GM23338 (cell line): Measurements from ENCODE around the gene CCDC93. TPM values are rescaled to one million over a fixed set of nuclear protein-coding genes. Genes with fewer than 3 reads are reported as not detected.

Experiments used
- ATAC-seq: fragments of 200-7000 bp; cut with Tn5 transposase; 3 replicates; pipeline ENCODE4 v1.9.1; 2020
- DNase-seq: peaks from one replicate; pipeline ENCODE4 v3.0.0-alpha.2; 2015; ENCODE audit warnings: low spot score
- H2AFZ ChIP-seq: fragments of 200-600 bp; sonication (generic); 2 replicates; pipeline ENCODE4 v1.8.0; 2016; ENCODE audit warnings: antibody characterized with exemption, mild to moderate bottlenecking, moderate library complexity
- H3F3A ChIP-seq: fragments of 200-600 bp; sonication (generic); replicated peaks from 2 replicates; pipeline ENCODE4 v1.8.0; 2017; ENCODE audit warnings: antibody characterized with exemption, mixed run types, low read depth
- H3K27ac ChIP-seq: fragments of 200-600 bp; sonication (generic); 2 replicates; pipeline ENCODE4 v1.6.1; 2016; ENCODE audit warnings: low read depth
- H3K27me3 ChIP-seq: fragments of 200-600 bp; sonication (generic); 2 replicates; pipeline ENCODE4 v1.8.0; 2016; ENCODE audit warnings: mild to moderate bottlenecking, mixed run types, moderate library complexity; ENCODE audit not compliant: insufficient read depth
- H3K36me3 ChIP-seq: fragments of 200-600 bp; sonication (generic); 2 replicates; pipeline ENCODE4 v1.8.0; 2016; ENCODE audit warnings: mild to moderate bottlenecking; ENCODE audit not compliant: insufficient read depth
- H3K4me1 ChIP-seq: fragments of 200-600 bp; sonication (generic); 2 replicates; pipeline ENCODE4 v1.8.0; 2016; ENCODE audit warnings: mild to moderate bottlenecking, moderate library complexity; ENCODE audit not compliant: insufficient read depth
- H3K4me2 ChIP-seq: fragments of 200-600 bp; sonication (generic); 2 replicates; pipeline ENCODE4 v1.7.1; 2017; ENCODE audit warnings: mixed run types
- H3K4me3 ChIP-seq: fragments of 200-600 bp; sonication (generic); 2 replicates; pipeline ENCODE4 v1.6.1; 2016; ENCODE audit warnings: mixed run types
- H3K79me2 ChIP-seq: fragments of 200-600 bp; sonication (generic); replicated peaks from 2 replicates; pipeline ENCODE4 v1.8.0; 2017; ENCODE audit warnings: mild to moderate bottlenecking; ENCODE audit not compliant: insufficient read depth
- H3K9me2 ChIP-seq: fragments of 200-600 bp; sonication (generic); 2 replicates; pipeline ENCODE4 v1.8.0; 2017; ENCODE audit not compliant: insufficient read depth
- H4K20me1 ChIP-seq: fragments of 200-600 bp; sonication (generic); replicated peaks from 2 replicates; pipeline ENCODE4 v1.8.0; 2017; ENCODE audit warnings: mild to moderate bottlenecking; ENCODE audit not compliant: insufficient read depth
- H3K27ac Mint-ChIP-seq: 2 replicates; pipeline ENCODE4 v1.8.0; 2020; ENCODE audit warnings: inconsistent platforms, mild to moderate bottlenecking, moderate library complexity, mixed read lengths
- H3K27me3 Mint-ChIP-seq: 3 replicates; pipeline ENCODE4 v1.8.0; 2022; ENCODE audit warnings: low read depth, mild to moderate bottlenecking, moderate library complexity, mixed read lengths, inconsistent platforms; ENCODE audit not compliant: insufficient read depth, poor library complexity
- H3K36me3 Mint-ChIP-seq: 3 replicates; pipeline ENCODE4 v1.8.0; 2021; ENCODE audit warnings: low read depth, mild to moderate bottlenecking, inconsistent platforms, moderate library complexity, mixed read lengths
- H3K4me1 Mint-ChIP-seq: 3 replicates; pipeline ENCODE4 v1.8.0; 2020; ENCODE audit warnings: mild to moderate bottlenecking, inconsistent platforms, mixed read lengths
- H3K4me3 Mint-ChIP-seq: 3 replicates; pipeline ENCODE4 v1.8.0; 2021; ENCODE audit warnings: moderate library complexity, mild to moderate bottlenecking, inconsistent platforms, mixed read lengths
- H3K9me3 Mint-ChIP-seq: 3 replicates; pipeline ENCODE4 v1.8.0; 2020; ENCODE audit warnings: moderate library complexity, mild to moderate bottlenecking, inconsistent platforms, mixed read lengths
- CREB1 ChIP-seq: fragments of 250-450 bp; sonication (Bioruptor Pico); IDR thresholded peaks from 2 replicates; pipeline ENCODE4 v1.5.0; 2020; ENCODE audit warnings: low read depth, mild to moderate bottlenecking, moderate library complexity
- CTCF ChIP-seq, 2 experiments: fragments of 200-600 bp in 1 of 2; sonication (generic) in 1 of 2; conservative IDR thresholded peaks; 2 replicates each; pipeline versions ENCODE4 v1.5.1 to v1.6.1; 2016 to 2017; ENCODE audit warnings: antibody characterized with exemption in 2 of 2, low read depth in 2 of 2, mild to moderate bottlenecking in 2 of 2, moderate library complexity in 1 of 2
- ETS1 ChIP-seq: IDR thresholded peaks from 2 replicates; pipeline ENCODE4 v1.6.1; 2016; ENCODE audit warnings: antibody characterized with exemption
- EZH2 ChIP-seq: fragments of 200-600 bp; sonication (generic); IDR thresholded peaks from one replicate; pipeline ENCODE4 v1.8.0; 2017; ENCODE audit warnings: antibody characterized with exemption, mild to moderate bottlenecking, low read depth; ENCODE audit not compliant: unreplicated experiment
- EZH2phosphoT487 ChIP-seq: fragments of 200-600 bp; sonication (generic); IDR thresholded peaks from one replicate; pipeline ENCODE4 v1.8.1; 2018; ENCODE audit warnings: antibody characterized with exemption; ENCODE audit not compliant: unreplicated experiment
- JUNB ChIP-seq: IDR thresholded peaks from one replicate; pipeline ENCODE4 v1.6.1; 2016; ENCODE audit warnings: antibody characterized with exemption; ENCODE audit not compliant: unreplicated experiment
- NANOG ChIP-seq: IDR thresholded peaks from 2 replicates; pipeline ENCODE4 v1.6.1; 2016; ENCODE audit warnings: antibody characterized with exemption, borderline replicate concordance
- POLR2AphosphoS5 ChIP-seq: IDR thresholded peaks from 2 replicates; pipeline ENCODE4 v1.6.1; 2016; ENCODE audit warnings: antibody characterized with exemption, low read depth
- REST ChIP-seq: IDR thresholded peaks from one replicate; pipeline ENCODE4 v1.6.1; 2018; ENCODE audit warnings: antibody characterized with exemption; ENCODE audit not compliant: unreplicated experiment
- STAT1 ChIP-seq: IDR thresholded peaks from one replicate; pipeline ENCODE4 v1.6.1; 2016; ENCODE audit warnings: antibody characterized with exemption; ENCODE audit not compliant: unreplicated experiment
- ZNF114 ChIP-seq: fragments of 250-450 bp; sonication (Bioruptor Pico); IDR thresholded peaks from 2 replicates; pipeline ENCODE4 v1.5.0; 2020; ENCODE audit warnings: mild to moderate bottlenecking, moderate library complexity
- ZNF331 ChIP-seq: fragments of 250-450 bp; sonication (Bioruptor Pico); IDR thresholded peaks from 2 replicates; pipeline ENCODE4 v1.5.0; 2020; ENCODE audit warnings: low read depth, mild to moderate bottlenecking, moderate library complexity
- ZNF462 ChIP-seq: fragments of 250-450 bp; sonication (Bioruptor Pico); IDR thresholded peaks from 2 replicates; pipeline ENCODE4 v1.5.0; 2020; ENCODE audit warnings: mild to moderate bottlenecking, moderate library complexity
- polyA plus RNA-seq: library from polyadenylated mRNA; unstranded; fragments of >200 nt; fragmentation: Nextera tagmentation; extraction: Ambion mirVana; gene quantifications from 2 replicates; pipeline ENCODE4 v1.2.1, GENCODE V29; 2016
- total RNA-seq: library from RNA; depleted of rRNA; stranded (reverse); fragments of >200 nt; shearing (Covaris generic); gene quantifications from 2 replicates; pipeline ENCODE4 v1.2.3, GENCODE V29; 2014

Gene CCDC93
- total and polyA plus RNA-seq, 2 experiments from 2014 or later, result 13.1 to 16.8 TPM

GRCh38 chr2:117977696-117978095 is 36.2 kb downstream of the CCDC93 start:
- no peaks in the 10 kb centered on the region for H3K9me2 ChIP-seq
- peaks cover 8% of the 10 kb centered on the region; the same call in 1 of the 2 replicates for H3K4me1 ChIP-seq
- H3K36me3 ChIP-seq, result no peaks in the 10 kb centered on the region
- Mint-ChIP-seq H3K9me3 (no peaks in the 10 kb centered on the region), H3K36me3 (peaks cover 22% of the 10 kb centered on the region), H3K4me3 (no peak overlapping the region), H3K27ac (no peak overlapping the region), H3K4me1 (peaks cover 14% of the 10 kb centered on the region), H3K27me3 (no peaks in the 10 kb centered on the region)
- no peak for TF ChIP-seq ZNF114 (CRISPR knock-in tag)
- no peak for TF ChIP-seq EZH2phosphoT487
- TF ChIP-seq JUNB, result no peak
- no peak for TF ChIP-seq ETS1
- no peak for TF ChIP-seq CTCF (conservative IDR thresholded peaks at IDR 0.05; ENCODE audit: low read depth in 2 of 2)
- no peak for TF ChIP-seq EZH2
- no peak for TF ChIP-seq CREB1 (CRISPR knock-in tag)
- no peak for TF ChIP-seq REST
- TF ChIP-seq NANOG, result no peak
- TF ChIP-seq ZNF462, result no peak
- no peak for TF ChIP-seq POLR2AphosphoS5
- no peak for TF ChIP-seq ZNF331
- TF ChIP-seq STAT1, result no peak
- H3K27ac ChIP-seq, result no peak overlapping the region
- H2AFZ ChIP-seq, result no peak overlapping the region
- DNase-seq (no peak), ATAC-seq (no peak)
- no peaks in the 10 kb centered on the region for H3K27me3 ChIP-seq
- no peak overlapping the region for H3K4me2 ChIP-seq
- H4K20me1 ChIP-seq, result peaks cover 6% of the 10 kb centered on the region; the same call in 1 of the 2 replicates
- H3F3A ChIP-seq, result no peaks in the 10 kb centered on the region
- H3K4me3 ChIP-seq, result no peak overlapping the region
- no peaks in the 10 kb centered on the region for H3K79me2 ChIP-seq
